Measurements from ENCODE around the gene ANKRD34A.

The ANKRD34A gene

DNA sequence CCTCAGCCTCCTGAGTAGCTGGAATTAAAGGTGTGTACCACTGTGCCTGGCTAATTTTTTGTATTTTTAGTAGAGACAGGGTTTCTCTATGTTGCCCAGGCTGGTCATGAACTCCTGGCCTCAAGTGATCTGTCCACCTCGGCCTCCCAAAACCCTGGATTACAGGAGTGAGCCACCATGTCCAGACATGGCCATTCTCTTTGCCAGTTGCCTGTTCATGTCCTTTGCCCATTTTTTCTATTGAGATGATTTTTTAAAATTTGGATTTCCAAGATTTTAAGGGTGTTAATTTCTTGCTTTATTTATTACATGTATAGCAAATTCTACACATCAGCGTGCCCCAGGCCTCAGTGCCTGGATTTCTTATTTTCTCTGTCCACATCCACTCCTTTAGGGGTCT is 2.9 kb upstream of the ANKRD34A start:
- DNase-seq (ENCODE audit: low spot score) = no peak

DNA sequence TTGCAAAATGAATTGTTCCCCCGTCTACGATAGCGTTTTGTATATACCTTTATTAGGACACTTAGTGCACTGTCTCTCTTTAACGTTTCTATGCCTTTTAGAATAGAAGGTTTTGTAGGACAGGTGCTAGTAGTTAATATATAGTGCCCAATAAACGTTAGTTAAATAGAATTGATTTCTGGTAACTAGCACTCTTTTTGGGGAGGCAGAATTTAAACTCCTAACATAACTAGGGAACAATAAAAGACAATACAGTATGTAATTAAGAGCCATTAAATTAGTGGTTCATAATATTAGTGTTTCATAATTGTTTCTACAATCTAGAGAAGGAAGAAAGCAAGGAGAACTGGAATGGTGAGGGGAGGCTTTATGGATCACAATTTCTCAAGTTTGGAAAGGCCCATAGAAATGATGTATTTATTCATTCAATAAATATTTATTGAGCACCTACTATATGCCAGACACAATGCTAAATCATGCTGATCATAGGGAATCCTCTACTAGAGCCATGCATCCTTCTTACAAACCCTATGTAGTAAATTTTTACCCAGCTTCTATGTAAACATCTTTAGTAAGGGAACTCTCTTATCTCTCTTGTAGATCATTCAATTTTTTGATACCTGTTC is 857 bp upstream of the ANKRD34A start:
- no peak for DNase-seq (ENCODE audit: low spot score)

DNA sequence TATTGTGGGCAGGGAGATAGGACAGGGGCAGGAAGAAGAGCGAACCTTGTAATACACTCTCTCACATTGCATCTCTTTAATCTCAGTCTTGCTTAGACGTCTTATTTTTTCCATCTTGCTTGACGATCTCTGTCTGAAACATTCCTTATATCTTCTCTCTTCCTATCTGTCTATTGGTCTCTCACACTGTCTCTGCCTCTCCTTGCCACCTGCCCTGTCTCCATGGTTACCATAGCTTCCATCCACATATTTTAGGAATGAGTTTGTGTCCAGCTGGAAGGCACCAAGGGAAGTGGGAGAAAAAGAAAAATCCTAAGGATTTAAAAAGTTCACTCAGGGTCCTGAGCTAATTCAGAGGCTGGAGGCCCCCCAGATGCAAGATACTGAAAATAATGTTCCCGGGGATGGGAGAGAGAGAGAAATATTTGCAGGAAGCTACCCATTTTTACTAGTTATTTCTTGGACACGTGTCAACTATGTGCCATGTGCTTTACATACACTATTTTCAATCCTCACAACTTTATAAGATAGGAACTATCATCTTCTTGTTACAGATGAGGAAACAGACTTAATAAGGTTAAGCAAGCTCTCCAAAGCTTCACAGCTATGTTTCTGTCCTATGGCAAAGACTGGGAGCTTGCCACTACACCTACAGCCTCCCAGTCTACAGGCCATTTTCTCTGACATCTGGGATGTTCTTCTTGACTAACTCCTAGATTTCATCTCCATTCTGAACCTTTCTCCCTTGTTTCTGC is 933 bp downstream of the ANKRD34A start:
- DNase-seq (ENCODE audit: low spot score) = no peak

DNA sequence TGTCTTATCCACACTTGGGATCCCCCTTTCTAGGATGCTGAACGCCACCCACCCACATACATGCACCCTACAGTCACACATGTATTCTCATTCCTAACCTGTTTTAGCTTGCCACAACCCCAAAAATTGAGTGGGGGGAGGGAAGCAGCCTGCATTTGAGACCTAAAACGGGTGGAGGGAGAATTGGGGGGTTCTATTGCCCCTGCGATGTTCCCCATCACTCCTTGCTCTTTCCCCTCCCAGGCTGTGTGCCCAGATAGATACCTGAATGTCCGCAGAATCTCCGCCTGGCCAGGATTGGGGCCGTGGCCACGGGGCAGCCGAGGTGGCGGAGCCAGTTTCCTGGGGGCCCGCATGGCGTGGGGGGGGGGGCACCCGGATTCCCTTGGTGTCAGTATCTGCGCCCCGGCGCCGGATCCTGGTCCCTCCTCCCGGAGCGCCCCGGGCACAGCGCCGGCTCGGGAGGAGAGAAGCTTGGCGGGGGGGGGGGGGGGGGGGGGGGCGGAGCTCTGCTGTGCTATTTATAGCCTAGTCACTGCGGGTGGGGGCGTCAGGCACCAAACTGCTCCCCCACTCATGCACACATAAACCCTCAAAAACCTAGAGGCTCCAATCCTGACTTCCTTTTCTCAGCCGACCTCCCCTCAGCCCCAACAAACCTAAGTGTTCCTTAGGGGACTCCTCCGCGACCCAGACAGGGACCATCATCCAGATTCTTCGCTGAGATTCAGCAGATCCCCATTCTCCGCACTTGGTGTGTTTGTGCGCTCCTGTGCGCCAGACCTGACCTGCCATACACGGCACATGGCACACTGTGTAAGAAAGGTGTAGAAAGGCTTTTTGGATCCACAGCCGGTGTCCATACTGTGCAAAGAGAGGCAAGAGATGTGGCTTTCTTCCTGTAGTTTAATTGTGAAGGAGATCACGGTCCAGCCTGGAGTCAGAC is 1.9 kb downstream of the ANKRD34A start:
- DNase-seq (ENCODE audit: low spot score) = peak; percentile 77

DNA sequence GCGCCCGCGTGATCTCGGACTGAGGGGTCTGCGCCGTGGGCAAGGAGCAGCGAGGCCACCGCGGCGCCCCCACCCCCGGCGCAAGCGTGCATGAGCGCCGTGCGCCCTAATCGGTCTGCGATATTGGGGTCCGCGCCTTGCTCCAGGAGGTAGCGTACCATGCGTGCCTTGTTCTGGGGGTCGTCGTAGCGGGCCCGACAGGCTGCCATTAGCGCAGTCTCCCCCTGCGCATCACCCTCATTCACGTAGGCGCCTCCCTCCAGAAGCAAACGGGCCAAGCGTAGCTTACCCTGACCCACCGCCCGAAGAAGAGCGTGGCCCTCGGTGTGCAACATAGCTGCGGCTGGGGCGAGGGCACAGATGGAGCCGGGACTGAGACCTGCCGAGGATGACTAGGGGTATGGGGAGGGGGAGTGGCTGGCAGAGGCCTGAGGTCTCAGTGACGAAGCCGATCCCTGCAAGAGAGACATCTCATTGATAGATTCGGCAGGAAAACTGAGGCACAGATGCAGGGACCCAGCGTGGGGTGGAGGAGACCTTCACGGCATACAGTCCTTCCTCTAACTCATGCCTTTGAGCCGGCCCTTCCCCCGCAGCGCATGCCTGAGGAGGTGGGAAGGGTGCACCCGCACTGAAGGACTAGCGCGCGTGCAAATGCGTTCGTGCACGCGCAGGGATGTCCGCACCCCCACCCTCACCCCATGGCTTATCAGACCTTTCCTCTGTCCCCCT is 2.8 kb downstream of the ANKRD34A start:
- DNase-seq (ENCODE audit: low spot score) = no peak

DNA sequence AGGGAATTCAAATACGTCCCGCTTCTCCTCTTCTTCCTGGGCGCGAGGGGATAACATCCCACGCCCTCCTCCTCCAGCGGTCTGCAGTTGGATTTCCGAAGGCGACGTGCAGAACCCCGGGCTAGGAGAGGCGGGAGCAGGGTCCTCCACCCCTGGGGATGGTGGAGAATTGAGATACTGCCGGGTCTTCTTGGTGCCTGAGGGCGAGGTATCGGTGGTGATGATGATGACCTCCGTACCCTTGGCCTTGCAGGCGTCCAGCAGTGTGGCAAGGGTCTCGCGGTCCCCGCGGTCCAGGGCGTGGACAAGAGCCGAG is 3.3 kb downstream of the ANKRD34A start:
- DNase-seq (ENCODE audit: low spot score) = no peak

DNA sequence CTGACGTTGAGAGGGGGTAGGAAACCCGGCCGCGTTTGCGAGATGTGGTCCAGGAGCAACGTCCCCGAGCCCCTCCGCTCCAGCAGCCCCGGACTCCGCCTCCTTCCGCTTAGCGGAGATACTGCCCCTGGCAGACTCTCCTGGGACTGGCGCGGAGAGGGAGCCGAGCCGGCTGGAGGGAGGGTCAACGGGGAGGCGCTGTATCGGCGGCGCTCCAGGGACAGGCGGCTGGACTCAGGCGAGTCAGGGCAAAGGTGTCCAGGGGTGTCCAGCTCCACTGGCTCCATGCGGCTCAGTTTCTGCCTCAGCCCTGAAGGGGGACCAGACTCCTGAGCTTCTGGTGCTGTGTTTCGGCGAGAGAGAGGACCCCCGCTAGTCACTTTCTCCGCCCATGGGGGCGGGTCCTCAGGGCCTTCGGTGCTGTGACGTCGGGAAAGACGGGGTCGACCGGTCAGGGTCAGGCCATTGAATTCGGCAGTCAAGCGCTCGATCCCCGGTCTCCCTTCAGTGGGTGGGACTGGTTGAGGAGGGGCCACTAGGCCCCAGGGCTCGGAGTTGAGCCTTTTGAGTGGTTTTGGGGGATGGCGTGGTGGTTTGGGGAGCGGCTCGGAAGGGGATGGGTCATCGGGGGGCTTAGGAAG is 3.8 kb downstream of the ANKRD34A start:
- DNase-seq (ENCODE audit: low spot score) = peak; percentile 43

DNA sequence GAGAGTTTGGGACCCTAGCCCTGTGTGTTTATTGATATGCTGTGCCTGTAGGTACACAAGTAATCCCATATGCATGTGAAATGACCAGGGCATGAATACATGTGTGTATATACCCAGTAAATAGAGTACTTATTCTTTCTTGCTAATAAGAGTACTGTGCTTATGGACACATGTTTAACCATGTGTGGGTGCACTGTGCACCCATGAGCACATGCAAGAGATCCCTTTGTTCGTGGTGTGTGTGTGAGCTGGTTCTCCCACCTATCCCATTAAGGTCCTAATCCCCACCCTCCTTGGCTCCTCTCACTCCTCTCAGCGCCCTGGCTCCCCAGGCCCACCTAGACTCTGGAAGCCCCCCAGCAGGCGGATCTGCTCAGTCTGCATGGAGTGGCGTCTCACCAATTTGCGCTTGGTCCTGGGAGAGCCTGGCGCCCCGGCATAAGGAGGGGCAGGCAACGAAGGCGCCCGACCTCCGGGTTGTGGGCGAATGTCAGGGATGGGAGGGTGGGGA is 4.4 kb downstream of the ANKRD34A start:
- DNase-seq (ENCODE audit: low spot score) = no peak

DNA sequence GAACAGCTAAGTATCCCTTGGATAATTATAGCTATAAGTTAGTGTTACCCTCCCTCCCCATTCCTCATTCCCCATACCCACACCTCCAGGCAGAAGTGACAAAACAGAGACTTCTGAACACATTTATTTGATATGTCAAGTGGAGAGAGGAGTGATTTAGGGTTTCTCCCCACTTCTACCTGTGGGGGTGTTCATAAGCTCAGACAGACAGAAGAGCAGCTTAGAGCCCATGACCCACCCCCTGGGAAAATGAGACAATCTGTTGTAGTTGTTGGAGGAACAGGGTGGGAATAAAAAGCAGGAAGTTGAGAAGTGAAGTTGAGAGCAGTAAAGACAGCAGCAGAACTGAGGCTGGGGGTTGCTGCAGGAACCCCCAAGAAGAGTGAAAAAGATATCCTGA is 5.0 kb downstream of the ANKRD34A start:
- DNase-seq (ENCODE audit: low spot score) = no peak

DNA sequence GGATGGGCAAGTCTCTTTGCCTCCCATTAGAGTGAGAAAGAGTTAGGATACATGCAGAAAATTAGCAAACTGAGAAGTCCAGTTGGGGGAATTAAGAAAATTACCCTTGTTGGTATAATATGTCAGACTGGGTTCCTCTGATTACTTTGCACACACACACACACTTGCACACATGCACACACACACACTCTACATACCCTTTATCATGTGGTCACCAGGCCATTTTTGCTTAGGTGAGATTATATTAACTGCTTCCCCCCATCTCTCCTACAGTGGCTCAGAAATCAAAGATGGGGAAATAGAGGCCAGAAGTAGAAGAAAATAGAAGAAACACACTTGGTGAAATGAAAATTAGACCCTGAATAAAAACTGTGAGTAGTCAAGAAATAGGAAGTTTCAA is 5.6 kb downstream of the ANKRD34A start:
- no peak for DNase-seq (ENCODE audit: low spot score)

DNA sequence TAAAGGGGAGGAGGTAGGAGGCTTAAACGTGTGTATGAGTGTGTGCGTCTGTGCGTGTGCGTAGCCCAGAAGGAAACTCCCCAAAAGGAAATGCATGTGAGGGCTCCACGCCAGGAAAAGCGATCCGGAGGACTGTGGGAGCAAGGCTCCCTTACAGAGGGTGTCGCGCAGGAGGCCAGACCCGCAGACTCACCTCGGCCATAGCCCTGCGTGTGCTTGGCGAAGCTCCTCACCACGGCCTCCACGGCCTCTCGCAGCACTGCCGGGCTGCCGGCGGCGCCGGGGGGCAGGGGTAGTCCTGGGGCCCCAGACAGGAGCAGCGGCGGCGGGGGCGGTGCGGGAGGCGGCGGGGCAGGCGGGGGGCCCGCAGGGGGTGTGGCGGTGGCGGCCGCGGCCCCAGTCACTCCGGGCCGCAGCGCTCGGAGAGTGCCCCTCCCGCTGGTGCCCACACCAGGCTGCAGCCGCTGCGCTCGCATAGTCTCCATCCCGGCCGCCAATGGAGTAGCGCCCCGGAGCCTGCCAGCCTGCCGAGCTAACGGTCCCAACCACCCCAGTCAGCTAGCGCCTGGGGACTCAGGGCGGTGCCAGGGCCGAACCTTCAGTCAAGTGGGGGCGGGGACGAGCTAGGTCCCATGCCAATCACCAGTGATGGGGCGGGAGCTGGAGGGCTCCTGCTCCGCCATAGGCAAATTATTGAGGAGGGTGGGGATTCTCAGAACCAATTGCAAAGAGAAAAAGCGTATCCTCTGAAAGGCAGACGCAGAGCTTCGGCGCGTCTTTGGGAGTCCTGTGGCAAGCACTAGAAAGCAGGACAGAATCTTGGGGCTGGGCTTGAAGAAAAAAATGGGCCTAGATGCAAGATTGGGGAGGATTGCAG is 6.7 kb downstream of the ANKRD34A start, which contains the start of gene LIX1L:
LIX1L (minus strand) TSS at position 575 of the 877 bp plus-strand sequence; CDS start at position 485, 90 bp downstream.
- DNase-seq (ENCODE audit: low spot score) = peak; percentile 99

DNA sequence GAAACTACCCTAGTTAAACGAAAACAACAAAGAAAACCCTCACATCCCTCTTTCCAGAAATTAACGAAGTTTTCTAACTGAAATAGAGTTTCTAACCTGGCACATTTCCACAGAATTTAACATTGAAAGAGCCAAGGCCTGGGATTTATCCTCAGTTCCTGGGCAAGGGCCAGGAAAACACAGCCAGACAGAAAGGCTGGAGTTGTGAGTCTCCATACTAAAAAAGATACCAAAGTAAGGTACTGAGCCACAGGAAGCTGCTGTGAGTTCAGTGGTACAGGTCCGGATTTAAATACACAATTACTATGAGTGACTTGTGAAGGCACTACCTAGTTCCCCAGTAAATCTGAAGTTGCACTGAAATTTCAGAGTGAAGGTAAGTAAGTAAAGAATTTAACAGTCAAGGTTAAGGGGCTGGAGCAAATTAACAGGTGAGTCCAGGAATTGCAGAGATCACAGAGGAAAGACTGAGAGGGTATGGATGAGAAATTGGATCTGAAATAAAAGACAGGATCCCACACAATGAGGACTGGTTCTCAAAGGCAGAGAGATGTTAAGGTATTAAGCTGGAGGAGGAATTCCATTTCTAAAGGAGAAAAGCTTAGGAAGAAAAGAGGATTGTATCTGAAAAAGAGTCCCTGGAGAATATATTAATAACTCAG is 7.5 kb downstream of the ANKRD34A start:
- DNase-seq (ENCODE audit: low spot score) = no peak

DNA sequence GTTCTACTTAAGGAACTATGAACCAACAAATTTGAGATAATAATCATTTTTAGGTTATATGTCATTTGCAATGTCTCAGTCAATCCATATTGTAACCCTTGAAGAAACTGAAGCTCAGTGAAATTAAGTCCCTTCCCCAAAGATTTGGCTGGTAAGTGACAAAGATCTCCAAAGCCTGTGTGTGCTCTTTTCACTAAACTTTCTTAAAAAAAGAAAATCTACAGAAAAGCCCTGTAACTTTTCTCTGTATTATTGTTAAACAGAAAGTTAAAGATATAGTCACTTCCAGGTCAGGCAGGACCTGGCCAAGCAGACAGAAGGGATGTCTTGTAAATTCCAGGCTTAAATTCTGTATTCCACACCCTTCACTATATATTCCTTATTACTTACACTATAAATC is 8.0 kb downstream of the ANKRD34A start:
- no peak for DNase-seq (ENCODE audit: low spot score)

DNA sequence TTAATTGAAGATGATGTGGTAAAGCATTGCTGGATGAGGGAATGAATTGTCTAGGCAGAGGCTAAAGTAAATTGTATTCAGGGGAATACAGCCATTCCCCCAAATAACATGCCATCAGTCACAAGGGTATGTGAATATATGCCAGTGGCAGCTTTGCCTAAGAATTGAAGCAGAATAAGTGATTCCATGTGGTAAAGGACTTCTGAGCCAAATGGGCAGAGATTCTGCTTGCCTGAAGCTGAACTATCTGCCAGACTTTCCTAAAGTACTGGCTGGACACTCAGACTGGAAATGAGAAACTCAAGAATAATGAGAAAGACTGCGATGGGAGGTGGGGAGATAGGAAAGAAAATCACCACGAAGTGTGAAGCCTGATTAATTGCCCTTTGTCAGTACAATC is 8.9 kb downstream of the ANKRD34A start:
- DNase-seq (ENCODE audit: low spot score) = no peak

DNA sequence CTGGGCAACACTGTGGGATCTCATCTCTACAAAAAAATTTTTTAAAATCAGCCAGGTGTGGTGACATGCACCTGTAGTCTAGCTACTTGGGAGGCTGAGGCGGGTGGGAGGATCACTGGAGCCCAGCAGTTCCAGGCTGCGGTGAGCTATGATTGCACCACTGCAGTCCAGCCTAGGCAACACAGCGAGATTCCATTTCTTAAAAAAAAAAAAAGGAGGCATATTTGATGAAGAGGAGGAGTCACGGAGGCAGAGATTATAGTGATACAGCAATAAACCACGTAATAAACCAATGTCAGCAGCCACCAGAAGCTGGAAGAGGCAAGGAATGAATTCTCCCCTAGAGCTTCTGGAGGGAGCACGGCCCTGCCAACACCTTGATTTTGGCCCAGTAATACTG is 10.5 kb downstream of the ANKRD34A start:
- DNase-seq (ENCODE audit: low spot score) = no peak

DNA sequence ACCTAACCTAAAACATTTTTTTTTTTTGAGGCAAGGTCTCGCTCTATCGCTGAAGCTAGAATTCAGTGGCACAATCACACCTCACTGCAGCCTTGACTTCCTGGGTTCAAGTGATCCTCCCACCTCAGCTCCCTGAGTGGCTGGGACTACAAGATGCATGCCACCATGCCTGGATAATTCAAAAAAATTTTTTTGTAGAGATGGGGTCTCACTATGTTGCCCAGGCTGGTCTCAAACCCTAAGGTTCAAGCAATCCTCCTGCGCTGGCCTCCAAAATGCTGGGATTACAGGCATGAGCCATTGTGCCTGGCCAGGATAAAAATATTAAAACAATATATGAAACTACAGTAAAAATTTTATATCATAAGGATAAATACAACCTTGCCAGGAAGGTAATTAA is 11.5 kb downstream of the ANKRD34A start:
- no peak for DNase-seq (ENCODE audit: low spot score)

DNA sequence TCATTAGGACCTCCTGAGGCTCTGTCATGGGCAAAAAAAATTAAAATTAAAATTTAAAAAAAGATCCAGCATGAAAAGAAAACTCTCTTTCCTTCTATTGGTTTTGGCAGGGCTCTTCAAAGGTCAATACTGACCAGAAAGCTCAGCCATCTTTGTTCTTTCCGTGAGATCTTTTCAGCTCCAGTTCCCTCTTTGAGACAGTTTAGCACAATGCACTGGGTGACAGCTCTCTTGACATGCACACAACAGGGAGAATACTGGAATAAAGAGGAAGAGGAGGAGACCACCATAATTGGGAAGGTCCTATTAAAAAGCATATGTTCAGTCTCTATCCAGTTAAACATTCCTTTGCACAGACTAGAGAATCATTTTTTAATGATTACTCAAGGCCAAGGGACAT is 12.8 kb downstream of the ANKRD34A start:
- DNase-seq (ENCODE audit: low spot score) = no peak

DNA sequence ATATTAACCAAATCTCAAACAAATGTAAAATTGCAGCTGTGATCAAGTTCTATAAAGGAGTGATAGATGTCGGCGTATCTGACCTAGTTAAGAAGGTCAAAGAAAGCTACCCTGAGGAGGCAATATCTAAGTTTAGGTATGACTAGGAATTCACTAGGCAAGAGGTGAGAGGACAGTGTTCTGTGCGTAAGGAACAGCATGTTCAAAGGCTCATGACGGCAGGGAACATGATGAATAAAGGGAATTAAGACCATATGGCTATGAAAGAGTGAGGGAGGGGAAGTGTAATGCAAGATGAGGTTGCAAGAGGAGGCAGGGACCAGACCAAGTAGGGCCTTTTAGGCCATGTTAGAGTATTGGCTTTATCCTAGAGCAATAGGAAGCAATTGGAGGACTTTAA is 15.2 kb downstream of the ANKRD34A start:
- DNase-seq (ENCODE audit: low spot score) = no peak

DNA sequence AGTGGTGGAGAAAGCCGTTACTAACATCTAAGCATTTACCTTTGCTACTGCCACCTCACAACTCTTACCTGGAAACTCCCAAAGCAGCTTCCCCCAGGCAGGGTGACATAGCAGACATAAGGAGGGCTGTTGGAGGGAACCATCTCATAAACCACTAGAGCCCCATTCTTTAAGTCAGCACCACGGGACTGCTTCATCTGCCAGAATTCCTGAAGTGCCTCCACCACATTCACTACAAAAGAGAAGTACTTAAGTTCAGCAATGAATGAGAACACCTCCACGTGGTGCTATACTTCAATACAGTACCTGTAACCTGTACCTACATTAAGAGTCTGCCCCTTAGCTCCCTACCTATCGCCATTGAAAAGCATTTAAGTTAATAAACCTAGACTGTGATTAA is 16.8 kb downstream of the ANKRD34A start:
- DNase-seq (ENCODE audit: low spot score) = no peak

DNA sequence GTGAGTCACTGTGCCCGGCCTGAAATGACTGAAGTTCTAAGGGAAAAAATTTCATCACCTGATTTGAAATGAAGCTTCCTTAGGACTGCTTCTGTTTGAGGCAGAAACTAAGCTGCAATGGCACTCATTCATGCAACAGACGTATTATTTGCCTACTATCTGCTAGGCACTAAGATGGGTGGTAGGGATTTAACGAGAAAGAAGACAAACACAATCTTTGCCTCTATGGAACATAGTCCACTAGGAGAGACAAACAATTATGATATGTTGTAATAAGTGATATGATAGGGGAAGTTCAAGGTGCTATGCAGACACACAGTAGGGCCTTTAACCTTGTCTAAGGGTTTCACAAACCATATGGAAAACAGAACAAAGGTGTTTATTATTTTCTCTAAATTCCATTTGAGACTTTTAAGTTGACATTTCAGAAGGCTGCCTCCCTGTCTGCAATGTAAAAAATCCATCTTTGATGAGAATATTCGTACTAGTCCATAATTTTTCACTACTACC is 17.8 kb downstream of the ANKRD34A start:
- DNase-seq (ENCODE audit: low spot score) = no peak
